Measurements from ENCODE around the gene FNTB.

FNTB gene

GRCh38 chr14:65107200-65107599, 120.5 kb downstream of the FNTB start:
- H3K36me3 ChIP-seq (ENCODE audit: control insufficient read depth, insufficient read depth, low read length), result no peaks in the 10 kb centered on the region
- H3K27me3 ChIP-seq (ENCODE audit: control insufficient read depth, insufficient read depth, low read length), result no peaks in the 10 kb centered on the region
- peaks cover 5% of the 10 kb centered on the region for H3K4me1 ChIP-seq (ENCODE audit: control insufficient read depth, insufficient read depth, low read length)
- H3K9me3 ChIP-seq (ENCODE audit: control insufficient read depth, low read length), result no peaks in the 10 kb centered on the region
- H3K4me3 ChIP-seq (ENCODE audit: low read length), result no peak overlapping the region
- no peak overlapping the region for H3K9ac ChIP-seq (ENCODE audit: low read length)

DNA sequence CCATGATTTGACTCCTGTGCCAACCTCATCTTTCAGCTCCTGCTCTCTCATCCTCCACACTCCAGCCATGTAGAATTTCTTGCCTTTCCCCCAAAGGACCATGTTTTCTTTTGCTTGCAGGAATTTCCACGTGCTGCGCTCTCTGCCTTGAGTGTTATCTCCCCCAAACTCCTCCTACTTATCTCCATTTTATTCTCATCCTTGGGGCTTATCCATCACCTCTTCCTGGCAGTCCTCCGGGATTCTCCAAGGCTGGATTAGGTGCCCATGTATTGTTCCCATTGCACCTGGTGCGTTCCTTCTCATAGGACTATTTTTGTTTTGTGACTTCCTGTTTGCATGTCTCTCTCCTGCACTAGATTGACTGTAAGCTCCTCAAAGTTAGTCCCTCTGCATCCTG, 122.7 kb downstream of the FNTB start:
- Histone ChIP-seq H3K36me3 (ENCODE audit: control insufficient read depth, insufficient read depth, low read length) (no peaks in the 10 kb centered on the region), H3K4me3 (ENCODE audit: low read length) (no peak overlapping the region), H3K27me3 (ENCODE audit: control insufficient read depth, insufficient read depth, low read length) (no peaks in the 10 kb centered on the region), H3K4me1 (ENCODE audit: control insufficient read depth, insufficient read depth, low read length) (no peaks in the 10 kb centered on the region), H3K9ac (ENCODE audit: low read length) (no peak overlapping the region), H3K9me3 (ENCODE audit: control insufficient read depth, low read length) (no peaks in the 10 kb centered on the region)

DNA sequence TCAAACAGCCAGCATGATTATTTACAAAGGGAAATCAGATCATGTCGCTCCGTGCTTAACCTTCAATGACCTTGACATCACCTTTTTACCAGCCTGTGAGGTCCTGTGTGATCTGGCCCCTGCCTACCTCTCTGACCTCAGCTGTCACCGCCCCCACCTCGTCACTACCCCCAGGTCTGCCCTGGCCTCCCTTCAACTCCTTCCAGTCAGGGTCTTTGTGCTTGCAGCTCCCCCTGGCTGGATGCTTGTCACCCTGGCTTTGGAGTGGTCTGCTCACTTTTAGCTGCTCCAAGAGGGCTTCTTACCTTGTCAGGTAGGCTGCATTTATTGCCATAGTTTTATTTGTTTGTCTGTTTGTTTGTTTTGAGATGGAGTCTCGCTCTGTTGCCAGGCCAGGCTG, 123.8 kb downstream of the FNTB start:
- Histone ChIP-seq H3K9me3 (ENCODE audit: control insufficient read depth, low read length) (no peaks in the 10 kb centered on the region), H3K4me1 (ENCODE audit: control insufficient read depth, insufficient read depth, low read length) (no peaks in the 10 kb centered on the region), H3K4me3 (ENCODE audit: low read length) (no peak overlapping the region), H3K36me3 (ENCODE audit: control insufficient read depth, insufficient read depth, low read length) (no peaks in the 10 kb centered on the region), H3K27me3 (ENCODE audit: control insufficient read depth, insufficient read depth, low read length) (no peaks in the 10 kb centered on the region), H3K9ac (ENCODE audit: low read length) (no peak overlapping the region)

All from mucosa of stomach (tissue), 1 donor.